Measurements from ENCODE around the gene ARID3A. TPM values are rescaled to one million over a fixed set of nuclear protein-coding genes. Genes with fewer than 3 reads are reported as not detected.
"Not testable (repeated sequence)": the region's sequence is repeated elsewhere in the genome, so short reads cannot be mapped to it uniquely, and the experiment has no call there.

Gene ARID3A, protein sequence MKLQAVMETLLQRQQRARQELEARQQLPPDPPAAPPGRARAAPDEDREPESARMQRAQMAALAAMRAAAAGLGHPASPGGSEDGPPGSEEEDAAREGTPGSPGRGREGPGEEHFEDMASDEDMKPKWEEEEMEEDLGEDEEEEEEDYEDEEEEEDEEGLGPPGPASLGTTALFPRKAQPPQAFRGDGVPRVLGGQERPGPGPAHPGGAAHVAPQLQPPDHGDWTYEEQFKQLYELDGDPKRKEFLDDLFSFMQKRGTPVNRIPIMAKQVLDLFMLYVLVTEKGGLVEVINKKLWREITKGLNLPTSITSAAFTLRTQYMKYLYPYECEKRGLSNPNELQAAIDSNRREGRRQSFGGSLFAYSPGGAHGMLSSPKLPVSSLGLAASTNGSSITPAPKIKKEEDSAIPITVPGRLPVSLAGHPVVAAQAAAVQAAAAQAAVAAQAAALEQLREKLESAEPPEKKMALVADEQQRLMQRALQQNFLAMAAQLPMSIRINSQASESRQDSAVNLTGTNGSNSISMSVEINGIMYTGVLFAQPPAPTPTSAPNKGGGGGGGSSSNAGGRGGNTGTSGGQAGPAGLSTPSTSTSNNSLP
- 1 to 10 TPM; 1.8 to 9.4 (median 5.6) TPM for total RNA-seq

DNA sequence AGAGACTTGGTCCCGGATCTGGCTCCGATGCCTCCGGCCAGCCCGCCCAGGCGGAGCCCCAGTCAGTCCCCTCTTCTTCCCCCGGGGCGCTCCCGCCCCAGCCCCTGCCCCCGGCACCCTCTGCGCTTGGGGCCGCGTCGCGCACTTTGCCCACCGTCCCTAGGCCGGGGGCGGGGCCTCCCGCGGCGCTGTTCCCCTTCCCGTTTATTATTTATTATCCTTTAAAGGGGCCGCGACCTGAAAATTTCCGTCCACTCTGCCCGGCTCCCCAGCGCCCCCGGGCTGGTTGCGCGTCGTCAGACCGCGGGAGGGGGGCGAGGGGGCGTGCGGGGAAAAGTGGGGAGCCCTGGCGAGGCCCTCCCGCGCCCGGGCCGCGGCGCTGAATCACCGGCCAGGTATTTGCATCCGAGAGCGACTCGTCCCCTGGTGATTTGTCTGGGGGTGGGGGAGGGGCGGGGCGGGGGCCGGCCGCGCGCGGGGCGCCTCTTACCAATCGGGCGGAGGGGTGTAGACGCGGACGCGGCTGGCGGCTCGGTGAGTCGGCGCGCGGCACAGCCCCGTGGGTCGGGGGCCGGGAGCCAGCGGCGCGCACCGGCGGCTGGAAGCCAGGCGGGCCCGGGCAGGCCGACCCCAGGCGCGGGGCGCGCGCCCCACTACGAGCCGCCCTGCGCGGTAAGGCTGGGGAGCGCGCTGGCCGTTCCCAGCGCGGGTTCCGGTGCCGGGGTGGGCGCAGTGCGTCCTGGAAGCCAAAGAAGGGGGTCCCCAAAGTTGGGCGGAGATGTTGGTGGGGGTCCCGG is at the start of gene ARID3A:
TSS of gene ARID3A (plus strand) at position 510 of the 797 bp plus-strand sequence. CDS start 3,494 bp downstream, outside the sequence.
- TF ChIP-seq, protein P1, sequence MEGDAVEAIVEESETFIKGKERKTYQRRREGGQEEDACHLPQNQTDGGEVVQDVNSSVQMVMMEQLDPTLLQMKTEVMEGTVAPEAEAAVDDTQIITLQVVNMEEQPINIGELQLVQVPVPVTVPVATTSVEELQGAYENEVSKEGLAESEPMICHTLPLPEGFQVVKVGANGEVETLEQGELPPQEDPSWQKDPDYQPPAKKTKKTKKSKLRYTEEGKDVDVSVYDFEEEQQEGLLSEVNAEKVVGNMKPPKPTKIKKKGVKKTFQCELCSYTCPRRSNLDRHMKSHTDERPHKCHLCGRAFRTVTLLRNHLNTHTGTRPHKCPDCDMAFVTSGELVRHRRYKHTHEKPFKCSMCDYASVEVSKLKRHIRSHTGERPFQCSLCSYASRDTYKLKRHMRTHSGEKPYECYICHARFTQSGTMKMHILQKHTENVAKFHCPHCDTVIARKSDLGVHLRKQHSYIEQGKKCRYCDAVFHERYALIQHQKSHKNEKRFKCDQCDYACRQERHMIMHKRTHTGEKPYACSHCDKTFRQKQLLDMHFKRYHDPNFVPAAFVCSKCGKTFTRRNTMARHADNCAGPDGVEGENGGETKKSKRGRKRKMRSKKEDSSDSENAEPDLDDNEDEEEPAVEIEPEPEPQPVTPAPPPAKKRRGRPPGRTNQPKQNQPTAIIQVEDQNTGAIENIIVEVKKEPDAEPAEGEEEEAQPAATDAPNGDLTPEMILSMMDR (IDR thresholded peaks at IDR 0.05), result no peak
- TF ChIP-seq POLR2A (IDR thresholded peaks at IDR 0.05), result no peak
- H3K4me3 ChIP-seq (ENCODE audit: low read depth, poor library complexity, severe bottlenecking), result peak within 1 kb of the TSS; percentile 83
- intact Hi-C loops (cut with DNase I; ENCODE audit: low total_unique reads), result no loop called here
- 0 to 2% methylated on average over 27 to 35 of the region's 97 CpGs for WGBS, 2 donors
- DNase-seq (ENCODE audit: low spot score in 2 of 2), result peak; percentile 73 to 97

DNA sequence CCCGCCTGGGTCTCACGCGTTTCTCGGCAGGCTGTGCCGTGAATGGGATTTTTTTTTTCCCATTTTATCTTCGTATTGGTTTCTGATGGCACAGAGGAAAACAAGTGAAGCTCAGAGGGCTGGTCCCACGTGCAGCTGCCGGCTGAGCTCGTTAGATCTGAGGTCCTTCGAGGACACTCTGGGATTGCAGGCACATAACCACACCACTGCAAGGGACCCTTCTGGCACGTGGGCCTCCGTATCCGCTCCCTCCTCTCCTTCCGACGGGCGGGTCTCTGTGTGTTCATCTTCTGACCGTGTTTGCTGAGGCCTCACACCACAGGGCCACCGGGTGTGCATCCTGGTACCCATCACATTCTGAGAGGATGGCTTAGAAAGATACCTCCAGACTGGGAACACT is 49.7 kb upstream of the ARID3A start:
- WGBS, 2 donors, result 81 to 83% methylated on average over 18 of the region's 18 CpGs
- DNase-seq (ENCODE audit: low spot score in 2 of 2), result no peak
- TF ChIP-seq, protein P1 (IDR thresholded peaks at IDR 0.05), result no peak
- no peak for TF ChIP-seq POLR2A (IDR thresholded peaks at IDR 0.05)
- intact Hi-C loops (cut with DNase I; ENCODE audit: low total_unique reads), result no loop called here
- H3K4me3 ChIP-seq (ENCODE audit: low read depth, poor library complexity, severe bottlenecking), result no peak overlapping the region

DNA sequence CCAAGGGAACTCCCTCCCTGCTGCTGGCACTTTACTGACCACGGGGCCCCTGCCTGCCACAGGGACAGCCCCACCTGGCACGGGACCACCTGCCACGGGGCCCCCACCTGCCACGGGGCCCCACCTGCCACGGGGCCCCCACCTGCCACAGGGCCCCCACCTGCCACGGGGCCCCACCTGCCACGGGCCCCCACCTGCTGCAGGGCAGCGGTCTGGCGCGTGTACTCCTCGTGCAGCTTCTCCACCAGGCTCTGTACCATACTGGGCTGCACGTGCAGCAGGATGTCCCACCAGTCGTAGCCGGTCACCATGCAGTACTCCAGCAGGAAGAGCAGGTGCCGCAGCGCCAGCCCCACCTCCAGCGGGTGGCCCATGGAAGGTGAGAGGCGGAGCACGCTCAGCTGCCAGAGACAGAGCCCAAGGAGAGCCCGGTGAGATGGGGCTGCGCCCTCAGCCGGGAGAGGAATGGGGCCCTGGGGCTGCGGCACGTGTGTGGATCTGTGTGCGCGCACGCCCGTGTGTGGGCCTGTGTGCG is 49.0 kb upstream of the ARID3A start:
- no peak for TF ChIP-seq POLR2A (IDR thresholded peaks at IDR 0.05)
- TF ChIP-seq, protein P1 (IDR thresholded peaks at IDR 0.05), result no peak
- no peak overlapping the region for H3K4me3 ChIP-seq (ENCODE audit: low read depth, poor library complexity, severe bottlenecking)
- intact Hi-C loops (cut with DNase I; ENCODE audit: low total_unique reads), result no loop called here
- DNase-seq (ENCODE audit: low spot score in 2 of 2), result no peak
- WGBS, 2 donors, result 60 to 70% methylated on average over 20 to 28 of the region's 29 CpGs

DNA sequence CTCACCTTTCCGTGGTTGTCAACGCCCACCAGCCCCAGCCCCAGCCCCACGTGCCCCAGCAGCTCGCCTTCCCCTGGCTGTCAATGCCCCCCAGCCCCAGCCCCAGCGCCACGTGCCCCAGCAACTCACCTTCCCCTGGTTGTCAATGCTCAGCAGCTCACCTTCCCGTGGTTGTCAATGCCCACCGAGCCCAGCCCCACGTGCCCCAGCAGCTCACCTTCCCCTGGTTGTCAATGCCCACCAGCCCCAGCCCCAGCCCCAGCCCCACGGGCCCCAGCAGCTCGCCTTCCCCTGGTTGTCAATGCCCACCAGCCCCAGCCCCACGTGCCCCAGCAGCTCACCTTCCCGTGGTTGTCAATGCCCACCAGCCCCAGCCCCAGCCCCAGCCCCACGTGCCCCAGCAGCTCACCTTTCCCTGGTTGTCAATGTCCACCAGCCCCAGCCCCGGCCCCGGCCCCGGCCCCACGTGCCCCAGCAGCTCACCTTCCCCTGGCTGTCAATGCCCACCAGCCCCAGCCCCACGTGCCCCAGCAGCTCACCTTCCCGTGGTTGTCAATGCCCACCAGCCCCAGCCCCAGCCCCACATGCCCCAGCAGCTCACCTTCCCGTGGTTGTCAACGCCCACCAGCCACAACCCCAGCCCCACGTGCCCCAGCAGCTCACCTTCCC is 47.7 kb upstream of the ARID3A start:
- DNase-seq (ENCODE audit: low spot score in 2 of 2); intact Hi-C loops (cut with DNase I; ENCODE audit: low total_unique reads); H3K4me3 ChIP-seq (ENCODE audit: low read depth, poor library complexity, severe bottlenecking): not testable (repeated sequence)
- WGBS, 2 donors, result 62 to 74% methylated on average over 6 to 10 of the region's 23 CpGs

DNA sequence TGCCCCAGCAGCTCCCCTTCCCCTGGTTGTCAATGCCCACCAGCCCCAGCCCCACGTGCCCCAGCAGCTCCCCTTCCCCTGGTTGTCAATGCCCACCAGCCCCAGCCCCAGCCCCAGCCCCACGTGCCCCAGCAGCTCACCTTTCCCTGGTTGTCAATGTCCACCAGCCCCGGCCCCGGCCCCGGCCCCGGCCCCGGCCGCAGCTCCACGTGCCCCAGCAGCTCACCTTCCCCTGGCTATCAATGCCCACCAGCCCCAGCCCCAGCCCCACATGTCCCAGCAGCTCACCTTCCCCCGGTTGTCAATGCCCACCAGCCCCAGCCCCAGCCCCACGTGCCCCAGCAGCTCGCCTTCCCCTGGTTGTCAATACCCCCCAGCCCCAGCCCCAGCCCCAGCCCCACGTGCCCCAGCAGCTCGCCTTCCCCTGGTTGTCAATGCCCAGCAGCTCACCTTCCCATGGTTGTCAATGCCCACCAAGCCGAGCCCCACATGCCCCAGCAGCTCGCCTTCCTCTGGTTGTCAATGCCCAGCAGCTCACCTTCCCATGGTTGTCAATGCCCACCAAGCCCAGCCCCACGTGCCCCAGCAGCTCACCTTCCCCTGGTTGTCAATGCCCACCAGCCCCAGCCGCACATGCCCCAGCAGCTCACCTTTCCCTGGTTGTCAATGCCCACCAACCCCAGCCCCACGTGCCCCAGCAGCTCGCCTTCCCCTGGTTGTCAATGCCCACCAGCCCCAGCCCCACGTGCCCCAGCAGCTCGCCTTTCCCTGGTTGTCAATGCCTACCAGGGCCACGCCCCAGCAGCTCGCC is 46.9 kb upstream of the ARID3A start:
- WGBS, 2 donors, result 79 to 85% methylated on average over 16 to 23 of the region's 24 CpGs
- H3K4me3 ChIP-seq (ENCODE audit: low read depth, poor library complexity, severe bottlenecking); intact Hi-C loops (cut with DNase I; ENCODE audit: low total_unique reads); DNase-seq (ENCODE audit: low spot score in 2 of 2): not testable (repeated sequence)
